Testis (tissue), 2 donors: Measurements from ENCODE around the gene HERC4.
"Not testable (repeated sequence)": the region's sequence is repeated elsewhere in the genome, so short reads cannot be mapped to it uniquely, and the experiment has no call there.

Experiments
- POLR2A ChIP-seq: fragments of 450-650 bp; IDR thresholded peaks from one replicate; pipeline ENCODE4 v1.6.1; 2017; ENCODE audit warnings: antibody characterized with exemption, mild to moderate bottlenecking, moderate library complexity
- TF ChIP-seq, protein P1 (sequence below), 3 experiments: fragments of 450-650 bp in 2 of 3; fragments of 200-600 bp in 1 of 3; sonication (generic) in 1 of 3; IDR thresholded peaks; one replicate each; pipeline ENCODE4 v1.5.1; 2016 to 2019; ENCODE audit warnings: antibody characterized with exemption in 3 of 3, mild to moderate bottlenecking in 2 of 3, moderate library complexity in 1 of 3

DNA sequence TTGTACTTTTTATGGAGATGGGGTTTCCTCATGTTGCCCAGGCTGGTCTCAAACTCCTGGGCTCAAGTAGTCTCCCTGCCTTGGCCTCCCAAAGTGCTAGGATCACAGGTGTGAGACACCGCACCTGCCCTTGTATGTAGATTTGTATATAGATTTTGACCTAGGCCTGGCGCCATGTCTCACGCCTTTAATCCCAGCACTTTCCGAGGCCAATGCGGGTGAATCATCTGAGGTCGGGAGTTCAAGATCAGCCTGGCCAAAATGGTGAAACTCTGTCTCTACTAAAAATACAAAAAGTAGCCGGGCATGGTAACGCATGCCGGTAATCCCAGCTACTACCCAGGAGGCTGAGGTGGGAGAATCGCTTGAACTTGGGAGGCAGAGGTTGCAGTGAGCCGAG, 197.7 kb downstream of the HERC4 start:
- TF ChIP-seq, protein P1, sequence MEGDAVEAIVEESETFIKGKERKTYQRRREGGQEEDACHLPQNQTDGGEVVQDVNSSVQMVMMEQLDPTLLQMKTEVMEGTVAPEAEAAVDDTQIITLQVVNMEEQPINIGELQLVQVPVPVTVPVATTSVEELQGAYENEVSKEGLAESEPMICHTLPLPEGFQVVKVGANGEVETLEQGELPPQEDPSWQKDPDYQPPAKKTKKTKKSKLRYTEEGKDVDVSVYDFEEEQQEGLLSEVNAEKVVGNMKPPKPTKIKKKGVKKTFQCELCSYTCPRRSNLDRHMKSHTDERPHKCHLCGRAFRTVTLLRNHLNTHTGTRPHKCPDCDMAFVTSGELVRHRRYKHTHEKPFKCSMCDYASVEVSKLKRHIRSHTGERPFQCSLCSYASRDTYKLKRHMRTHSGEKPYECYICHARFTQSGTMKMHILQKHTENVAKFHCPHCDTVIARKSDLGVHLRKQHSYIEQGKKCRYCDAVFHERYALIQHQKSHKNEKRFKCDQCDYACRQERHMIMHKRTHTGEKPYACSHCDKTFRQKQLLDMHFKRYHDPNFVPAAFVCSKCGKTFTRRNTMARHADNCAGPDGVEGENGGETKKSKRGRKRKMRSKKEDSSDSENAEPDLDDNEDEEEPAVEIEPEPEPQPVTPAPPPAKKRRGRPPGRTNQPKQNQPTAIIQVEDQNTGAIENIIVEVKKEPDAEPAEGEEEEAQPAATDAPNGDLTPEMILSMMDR (IDR thresholded peaks at IDR 0.05), result not testable (repeated sequence)
- TF ChIP-seq POLR2A, result not testable (repeated sequence)
